Ovary (tissue), 3 donors: ENCODE results near the gene ST3GAL6.

Experiments used
- POLR2A ChIP-seq: fragments of 450-650 bp; IDR thresholded peaks from one replicate; pipeline ENCODE4 v1.6.1; 2017; ENCODE audit warnings: antibody characterized with exemption, mild to moderate bottlenecking, moderate library complexity
- TF ChIP-seq, protein P1 (sequence below), 3 donors: fragments of 450-650 bp in 2 of 3; fragments of 200-600 bp in 1 of 3; IDR thresholded peaks; one replicate each; pipeline versions ENCODE4 v1.5.1 to v1.8.0; 2016 to 2022; ENCODE audit warnings: antibody characterized with exemption in 3 of 3, mild to moderate bottlenecking in 1 of 3
- donor health status: DM: no; HTN: no; CAD: no.

DNA sequence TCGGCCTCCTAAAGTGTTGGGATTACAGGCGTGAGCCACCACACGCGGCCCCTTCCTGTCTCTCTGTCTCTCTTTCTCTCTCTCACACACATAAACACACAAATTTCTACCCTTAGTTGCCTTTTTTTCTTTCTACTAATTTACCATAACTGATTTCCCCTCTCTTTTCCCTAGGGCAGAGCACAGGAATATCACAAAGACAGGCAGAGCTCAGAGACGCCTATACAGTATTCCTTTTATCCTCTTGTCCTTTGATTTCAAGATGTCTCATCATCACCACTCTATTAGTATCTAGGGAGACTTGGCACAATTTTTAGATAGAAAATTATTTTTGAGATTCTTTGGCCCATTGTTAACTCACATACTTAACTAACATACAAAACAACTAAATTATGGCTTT lies 25.8 kb upstream of the ST3GAL6 start:
- TF ChIP-seq, protein P1, sequence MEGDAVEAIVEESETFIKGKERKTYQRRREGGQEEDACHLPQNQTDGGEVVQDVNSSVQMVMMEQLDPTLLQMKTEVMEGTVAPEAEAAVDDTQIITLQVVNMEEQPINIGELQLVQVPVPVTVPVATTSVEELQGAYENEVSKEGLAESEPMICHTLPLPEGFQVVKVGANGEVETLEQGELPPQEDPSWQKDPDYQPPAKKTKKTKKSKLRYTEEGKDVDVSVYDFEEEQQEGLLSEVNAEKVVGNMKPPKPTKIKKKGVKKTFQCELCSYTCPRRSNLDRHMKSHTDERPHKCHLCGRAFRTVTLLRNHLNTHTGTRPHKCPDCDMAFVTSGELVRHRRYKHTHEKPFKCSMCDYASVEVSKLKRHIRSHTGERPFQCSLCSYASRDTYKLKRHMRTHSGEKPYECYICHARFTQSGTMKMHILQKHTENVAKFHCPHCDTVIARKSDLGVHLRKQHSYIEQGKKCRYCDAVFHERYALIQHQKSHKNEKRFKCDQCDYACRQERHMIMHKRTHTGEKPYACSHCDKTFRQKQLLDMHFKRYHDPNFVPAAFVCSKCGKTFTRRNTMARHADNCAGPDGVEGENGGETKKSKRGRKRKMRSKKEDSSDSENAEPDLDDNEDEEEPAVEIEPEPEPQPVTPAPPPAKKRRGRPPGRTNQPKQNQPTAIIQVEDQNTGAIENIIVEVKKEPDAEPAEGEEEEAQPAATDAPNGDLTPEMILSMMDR (IDR thresholded peaks at IDR 0.05): no peak
- no peak for TF ChIP-seq POLR2A
